Trophoblast cell (in vitro differentiated cells and primary cell): ENCODE data around the gene PTPRCAP.

Experiments used
- DNase-seq, 2 donors: peaks; one replicate each; pipeline ENCODE4 v3.0.0-alpha.2; 2016
- H2AFZ ChIP-seq: 2 replicates; pipeline ENCODE4 v1.6.1; 2013; ENCODE audit warnings: low read length, moderate library complexity, mild to moderate bottlenecking; ENCODE audit not compliant: insufficient read depth, poor library complexity
- H2AK5ac ChIP-seq: 2 replicates; pipeline ENCODE4 v1.6.1; 2013; ENCODE audit warnings: mild to moderate bottlenecking, low read length
- H2BK120ac ChIP-seq: 2 replicates; pipeline ENCODE4 v1.6.1; 2013; ENCODE audit warnings: low read length, mild to moderate bottlenecking, moderate library complexity; ENCODE audit not compliant: insufficient read depth, poor library complexity
- H2BK12ac ChIP-seq: 2 replicates; pipeline ENCODE4 v1.6.1; 2013; ENCODE audit warnings: mild to moderate bottlenecking, low read length, moderate library complexity
- H2BK5ac ChIP-seq: 2 replicates; pipeline ENCODE4 v1.6.1; 2013; ENCODE audit warnings: low read length, low read depth, moderate library complexity, mild to moderate bottlenecking; ENCODE audit not compliant: poor library complexity
- H3K14ac ChIP-seq: 2 replicates; pipeline ENCODE4 v1.6.1; 2013; ENCODE audit warnings: mild to moderate bottlenecking, low read length
- H3K18ac ChIP-seq: 2 replicates; pipeline ENCODE4 v1.6.1; 2013; ENCODE audit warnings: mild to moderate bottlenecking, low read length
- H3K23ac ChIP-seq: 2 replicates; pipeline ENCODE4 v1.6.1; 2013; ENCODE audit warnings: low read length
- H3K27ac ChIP-seq: 2 replicates; pipeline ENCODE4 v1.5.1; 2013; ENCODE audit warnings: low read depth, mild to moderate bottlenecking, inconsistent platforms, low read length, moderate library complexity
- H3K27me3 ChIP-seq: 2 replicates; pipeline ENCODE4 v1.6.1; 2013; ENCODE audit warnings: inconsistent platforms, mild to moderate bottlenecking, low read length, moderate library complexity; ENCODE audit not compliant: insufficient read depth
- H3K36me3 ChIP-seq, 2 experiments: 1 replicate in 1 of 2; 2 replicates in 1 of 2; pipeline ENCODE4 v1.6.1; 2013; ENCODE audit warnings: low read length in 2 of 2, mild to moderate bottlenecking in 2 of 2, moderate library complexity in 1 of 2; ENCODE audit not compliant: insufficient read depth in 2 of 2, control insufficient read depth in 1 of 2
- H3K4ac ChIP-seq: 2 replicates; pipeline ENCODE4 v1.6.1; 2013; ENCODE audit warnings: low read depth, mild to moderate bottlenecking, low read length, moderate library complexity
- H3K4me1 ChIP-seq, 2 experiments: 1 replicate in 1 of 2; 2 replicates in 1 of 2; pipeline ENCODE4 v1.6.1; 2013; ENCODE audit warnings: low read length in 2 of 2, mild to moderate bottlenecking in 2 of 2, moderate library complexity in 1 of 2; ENCODE audit not compliant: insufficient read depth in 2 of 2, control insufficient read depth in 1 of 2
- H3K4me2 ChIP-seq: 2 replicates; pipeline ENCODE4 v1.6.1; 2013; ENCODE audit warnings: inconsistent platforms, mild to moderate bottlenecking, low read length, moderate library complexity
- H3K4me3 ChIP-seq: 2 replicates; pipeline ENCODE4 v1.5.1; 2013; ENCODE audit warnings: mild to moderate bottlenecking, low read depth, low read length, inconsistent platforms
- H3K79me1 ChIP-seq: one replicate; pipeline ENCODE4 v1.6.1; 2013; ENCODE audit warnings: low read length
- H3K79me2 ChIP-seq: 2 replicates; pipeline ENCODE4 v1.6.1; 2013; ENCODE audit warnings: low read length, mild to moderate bottlenecking; ENCODE audit not compliant: control insufficient read depth, insufficient read depth, poor library complexity
- H3K9ac ChIP-seq: 2 replicates; pipeline ENCODE4 v1.6.1; 2013; ENCODE audit warnings: mild to moderate bottlenecking, low read length
- H3K9me3 ChIP-seq: 2 replicates; pipeline ENCODE4 v1.6.1; 2013; ENCODE audit warnings: low read depth, mild to moderate bottlenecking, control low read depth, inconsistent platforms, low read length; ENCODE audit not compliant: insufficient read depth
- H4K12ac ChIP-seq: 2 replicates; pipeline ENCODE4 v1.6.1; 2013; ENCODE audit warnings: low read depth, mild to moderate bottlenecking, low read length, moderate library complexity
- H4K8ac ChIP-seq: 2 replicates; pipeline ENCODE4 v1.6.1; 2013; ENCODE audit warnings: low read depth, mild to moderate bottlenecking, low read length, moderate library complexity
- H4K91ac ChIP-seq: one replicate; pipeline ENCODE4 v1.6.1; 2013; ENCODE audit warnings: low read depth, mild to moderate bottlenecking, low read length, moderate library complexity
- WGBS: extraction: QIAGEN DNeasy Blood & Tissue Kit; methylation state at CpG from one replicate; pipeline ENCODE4 v1.1.7; 2013; ENCODE audit warnings: missing lambda C conversion rate; ENCODE audit not compliant: insufficient read length, insufficient coverage; ENCODE audit errors: extremely low coverage; 5-methylcytosine and 5-hydroxymethylcytosine counted together

PTPRCAP gene

GRCh38 chr11:67441098-67441563 lies 3.6 kb upstream of the PTPRCAP start:
- H3K79me2 ChIP-seq: peaks cover 7% of the 10 kb centered on the region
- peaks cover 14 to 22% of the 10 kb centered on the region in 2 experiments for H3K4me1 ChIP-seq
- no peak overlapping the region for H4K12ac ChIP-seq
- peaks cover 41 to 47% of the 10 kb centered on the region in 2 experiments for H3K36me3 ChIP-seq
- H2BK120ac ChIP-seq: no peak overlapping the region
- H2AK5ac ChIP-seq: no peak overlapping the region
- H3K18ac ChIP-seq: no peak overlapping the region
- H3K4me3 ChIP-seq: no peak overlapping the region
- H3K4ac ChIP-seq: no peak overlapping the region
- no peaks in the 10 kb centered on the region for H3K27me3 ChIP-seq
- H2AFZ ChIP-seq: no peak overlapping the region
- no peak overlapping the region for H4K8ac ChIP-seq
- no peak overlapping the region for H2BK5ac ChIP-seq
- no peaks in the 10 kb centered on the region for H3K9me3 ChIP-seq
- H3K79me1 ChIP-seq: peaks cover 14% of the 10 kb centered on the region
- no peak overlapping the region for H3K14ac ChIP-seq
- no peak overlapping the region for H3K9ac ChIP-seq
- DNase-seq: no peak
- H3K23ac ChIP-seq: no peak overlapping the region
- no peak overlapping the region for H4K91ac ChIP-seq
- no peak overlapping the region for H2BK12ac ChIP-seq
- no peak overlapping the region for H3K4me2 ChIP-seq
- no peak overlapping the region for H3K27ac ChIP-seq
- no CpG with 5 or more reads among the region's 21 CpGs for WGBS

DNA sequence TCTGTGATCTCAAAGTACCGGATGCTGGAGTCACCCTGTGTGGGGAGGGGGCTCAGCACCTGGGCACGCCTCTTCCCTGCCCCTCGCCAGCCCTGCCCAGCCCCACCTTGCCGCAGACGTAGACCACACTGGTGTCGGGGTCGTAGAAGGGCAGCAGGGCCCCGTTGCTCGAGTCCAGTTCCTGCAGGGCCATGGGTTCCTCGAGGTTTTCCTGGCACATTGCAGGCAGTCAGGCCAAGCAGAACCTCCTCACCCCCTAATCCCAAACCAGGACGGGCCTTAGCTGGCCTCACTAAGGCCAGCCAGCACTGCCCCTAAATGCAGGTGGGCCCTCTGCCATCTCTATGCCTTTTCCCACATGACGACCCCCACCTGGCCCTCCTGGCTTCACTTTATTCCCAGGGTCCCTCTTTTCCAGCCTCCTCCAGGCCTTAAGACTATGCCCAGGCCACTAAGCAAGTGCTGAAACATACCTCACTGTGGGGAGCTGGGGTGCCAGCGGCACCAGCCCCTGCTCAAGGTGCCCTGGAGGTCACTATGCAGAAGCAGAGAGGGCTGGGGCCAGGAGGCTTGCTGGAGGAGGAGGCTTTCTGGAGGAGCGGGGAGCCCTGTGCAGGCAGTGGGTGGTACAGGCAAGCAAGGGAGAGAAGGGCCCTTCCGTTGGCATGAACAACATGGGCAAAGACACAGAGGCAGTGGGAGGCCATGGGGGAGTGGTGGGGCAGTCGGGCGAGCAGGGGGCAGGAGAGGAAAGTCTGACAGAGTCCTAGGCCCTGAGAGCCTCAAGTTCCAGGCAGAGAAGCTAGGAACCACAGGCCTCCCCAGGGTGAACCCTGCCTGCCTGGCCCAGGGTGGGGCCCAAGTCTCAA lies 3.0 kb upstream of the PTPRCAP start:
- no peak overlapping the region for H3K27ac ChIP-seq
- H2BK12ac ChIP-seq: no peak overlapping the region
- no peak overlapping the region for H3K23ac ChIP-seq
- no peak overlapping the region for H3K9ac ChIP-seq
- H3K14ac ChIP-seq: no peak overlapping the region
- no peaks in the 10 kb centered on the region for H3K27me3 ChIP-seq
- H2BK120ac ChIP-seq: no peak overlapping the region
- no peak overlapping the region for H3K4ac ChIP-seq
- no peak for DNase-seq
- H3K4me3 ChIP-seq: no peak overlapping the region
- H2AK5ac ChIP-seq: no peak overlapping the region
- peaks cover 46 to 54% of the 10 kb centered on the region in 2 experiments for H3K36me3 ChIP-seq
- no peak overlapping the region for H4K12ac ChIP-seq
- no peak overlapping the region for H4K91ac ChIP-seq
- H3K79me1 ChIP-seq: peaks cover 16% of the 10 kb centered on the region
- H3K18ac ChIP-seq: no peak overlapping the region
- H3K9me3 ChIP-seq: no peaks in the 10 kb centered on the region
- no peak overlapping the region for H2BK5ac ChIP-seq
- H4K8ac ChIP-seq: no peak overlapping the region
- peaks cover 17 to 29% of the 10 kb centered on the region in 2 experiments for H3K4me1 ChIP-seq
- H3K79me2 ChIP-seq: peaks cover 7% of the 10 kb centered on the region
- no CpG with 5 or more reads among the region's 17 CpGs for WGBS
- H2AFZ ChIP-seq: no peak overlapping the region
- no peak overlapping the region for H3K4me2 ChIP-seq

GRCh38 chr11:67439321-67440228 lies 2.1 kb upstream of the PTPRCAP start:
- Histone ChIP-seq H3K4ac (no peak overlapping the region), H3K36me3 (peaks cover 55 to 63% of the 10 kb centered on the region in 2 experiments), H4K12ac (no peak overlapping the region), H3K79me2 (peaks cover 7% of the 10 kb centered on the region), H2AK5ac (no peak overlapping the region), H3K79me1 (peaks cover 16% of the 10 kb centered on the region), H3K23ac (no peak overlapping the region), H2BK120ac (no peak overlapping the region), H2BK12ac (no peak overlapping the region), H3K4me1 (peaks cover 17 to 32% of the 10 kb centered on the region in 2 experiments), H2AFZ (no peak overlapping the region), H3K9ac (no peak overlapping the region), H3K4me3 (no peak overlapping the region), H4K91ac (no peak overlapping the region), H3K27me3 (no peaks in the 10 kb centered on the region), H3K14ac (no peak overlapping the region), H3K18ac (no peak overlapping the region), H3K27ac (no peak overlapping the region), H3K9me3 (no peaks in the 10 kb centered on the region), H4K8ac (no peak overlapping the region), H3K4me2 (no peak overlapping the region), H2BK5ac (no peak overlapping the region)
- DNase-seq: no peak
- WGBS: no CpG with 5 or more reads among the region's 31 CpGs

DNA sequence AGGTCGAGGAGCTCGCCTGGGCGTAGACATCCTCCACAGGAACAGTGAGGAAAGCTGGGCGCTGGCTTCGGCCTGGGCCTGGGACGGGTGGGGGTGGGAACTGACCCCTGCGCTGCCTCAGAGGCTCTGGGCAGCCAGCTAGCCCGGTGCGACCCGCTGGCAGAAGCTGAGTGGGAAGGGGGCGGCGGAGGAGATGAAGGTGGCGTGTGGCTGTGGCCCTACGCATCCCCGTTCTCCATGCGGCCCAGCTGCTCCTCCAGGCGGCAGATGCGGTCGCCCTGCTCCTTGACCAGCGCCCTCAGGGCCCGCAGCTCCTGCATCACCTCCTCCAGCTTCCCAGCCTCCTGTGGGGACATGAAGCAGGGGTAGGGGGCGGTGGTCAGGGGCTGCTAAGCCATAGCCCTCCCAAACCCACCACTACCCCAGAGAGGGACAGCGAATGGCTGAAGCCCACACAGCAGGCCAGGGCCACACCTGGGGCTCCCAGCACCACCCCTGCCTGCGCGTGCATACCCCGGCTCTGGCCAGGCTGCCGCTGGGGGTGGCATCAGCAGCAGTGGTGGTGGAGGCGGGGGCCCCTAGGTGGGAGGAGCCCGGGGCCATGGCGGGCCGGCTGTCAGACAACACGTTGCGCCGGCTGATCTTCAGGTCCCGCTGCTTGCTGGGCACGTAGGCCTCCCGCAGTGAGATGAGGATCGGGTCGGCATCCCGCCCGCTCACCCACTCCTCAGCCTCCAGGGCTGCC lies 848 bp upstream of the PTPRCAP start:
- no peak overlapping the region for H3K4me2 ChIP-seq
- no peak overlapping the region for H2BK12ac ChIP-seq
- no peak overlapping the region for H3K23ac ChIP-seq
- H3K27ac ChIP-seq: no peak overlapping the region
- H3K79me1 ChIP-seq: peaks cover 14% of the 10 kb centered on the region
- H4K8ac ChIP-seq: no peak overlapping the region
- H4K91ac ChIP-seq: no peak overlapping the region
- no peak overlapping the region for H2AK5ac ChIP-seq
- H2AFZ ChIP-seq: no peak overlapping the region
- H3K4ac ChIP-seq: no peak overlapping the region
- H3K18ac ChIP-seq: no peak overlapping the region
- no CpG with 5 or more reads among the region's 41 CpGs for WGBS
- no peaks in the 10 kb centered on the region for H3K27me3 ChIP-seq
- no peak overlapping the region for H4K12ac ChIP-seq
- H3K36me3 ChIP-seq: peaks cover 68 to 75% of the 10 kb centered on the region in 2 experiments
- H3K9ac ChIP-seq: no peak overlapping the region
- no peak overlapping the region for H3K4me3 ChIP-seq
- peaks cover 17 to 32% of the 10 kb centered on the region in 2 experiments for H3K4me1 ChIP-seq
- no peak overlapping the region for H3K14ac ChIP-seq
- no peak overlapping the region for H2BK120ac ChIP-seq
- no peak overlapping the region for H2BK5ac ChIP-seq
- H3K79me2 ChIP-seq: peaks cover 7% of the 10 kb centered on the region
- peak; percentile 83 to 84 for DNase-seq
- H3K9me3 ChIP-seq: no peaks in the 10 kb centered on the region
